Stimulated activated CD8-positive, alpha-beta memory T cell treated with anti-CD3 and anti-CD28 coated beads, Interleukin-7, amount 100 ng/mL, for 24 hours (primary cell): ENCODE data around the gene PPIL1.

Experiments
- DNase-seq: peaks from one replicate; pipeline ENCODE4 v3.0.0-alpha.2; 2020; ENCODE audit warnings: low read depth

PPIL1 gene

GRCh38 chr6:36855750-36856149, 18.9 kb downstream of the PPIL1 start:
- no peak for DNase-seq

- DNase-seq, result no peak
Observed at GRCh38 chr6:36853325-36853724, 21.3 kb downstream of the PPIL1 start.

GRCh38 chr6:36852481-36853147, 22.0 kb downstream of the PPIL1 start:
- DNase-seq, result no peak

GRCh38 chr6:36851626-36852025, 23.0 kb downstream of the PPIL1 start:
- no peak for DNase-seq

GRCh38 chr6:36851149-36851614, 23.4 kb downstream of the PPIL1 start:
- no peak for DNase-seq

- DNase-seq, result no peak
Observed at GRCh38 chr6:36850021-36850420, 24.6 kb downstream of the PPIL1 start.

- DNase-seq, result no peak
Observed at GRCh38 chr6:36848658-36849441, 25.8 kb downstream of the PPIL1 start.

- DNase-seq, result no peak
Observed at GRCh38 chr6:36847991-36848390, 26.6 kb downstream of the PPIL1 start.

GRCh38 chr6:36847152-36847551, 27.5 kb downstream of the PPIL1 start:
- DNase-seq, result no peak

- no peak for DNase-seq
Observed at GRCh38 chr6:36845233-36845632, 29.4 kb downstream of the PPIL1 start.

- DNase-seq, result no peak
Observed at GRCh38 chr6:36844232-36845170, 30.1 kb downstream of the PPIL1 start.

- DNase-seq, result no peak
Observed at GRCh38 chr6:36843170-36843569, 31.4 kb downstream of the PPIL1 start.

GRCh38 chr6:36841756-36842155, 32.8 kb downstream of the PPIL1 start:
- no peak for DNase-seq

- no peak for DNase-seq
Observed at GRCh38 chr6:36840432-36841403, 33.9 kb downstream of the PPIL1 start.

GRCh38 chr6:36839749-36840431, 34.7 kb downstream of the PPIL1 start:
- DNase-seq, result no peak

- DNase-seq, result no peak
Observed at GRCh38 chr6:36838896-36839748, 35.5 kb downstream of the PPIL1 start, which contains the start of gene CPNE5. Gene CPNE5, minus strand, starts transcription at chr6:36839444. Its CDS starts 67 bp downstream, at chr6:36839377.

- no peak for DNase-seq
Observed at GRCh38 chr6:36837686-36838085, 36.9 kb downstream of the PPIL1 start.

- DNase-seq, result no peak
Observed at GRCh38 chr6:36837022-36837339, 37.6 kb downstream of the PPIL1 start.

GRCh38 chr6:36836111-36837021, 38.2 kb downstream of the PPIL1 start:
- no peak for DNase-seq
